Activated naive CD4-positive, alpha-beta T cell treated with anti-CD3 and anti-CD28 coated beads, Interleukin-2, amount 50 U/mL, for 72 hours (primary cell): ENCODE measurements around the gene EGFL8. TPM values are rescaled to one million over a fixed set of nuclear protein-coding genes. Genes with fewer than 3 reads are reported as not detected.

Experiments
- ATAC-seq, 2 donors: fragments of 150-1000 bp; cut with Tn5 transposase; 2 replicates each; pipeline ENCODE4 v1.10.0; 2021; ENCODE audit warnings: mild to moderate bottlenecking in 2 of 2, moderate library complexity in 2 of 2
- DNase-seq, 2 donors: peaks; one replicate each; pipeline ENCODE4 v3.0.0; 2021 to 2022; ENCODE audit warnings: low spot score in 2 of 2
- H3K27ac Mint-ChIP-seq, 2 donors: one replicate each; pipeline ENCODE4 v1.8.0; 2022; ENCODE audit warnings: mild to moderate bottlenecking in 2 of 2, mixed read lengths in 2 of 2
- H3K36me3 Mint-ChIP-seq, 2 donors: one replicate each; pipeline ENCODE4 v1.8.0; 2022; ENCODE audit warnings: mixed read lengths in 2 of 2
- H3K9me3 Mint-ChIP-seq, 2 donors: one replicate each; pipeline ENCODE4 v1.8.0; 2022; ENCODE audit warnings: mixed read lengths in 2 of 2
- total RNA-seq, 2 donors: library from RNA; stranded (reverse); gene quantifications; one replicate each; pipeline ENCODE4 v1.2.3, GENCODE V29; 2022

Gene EGFL8
- 10 to 100 TPM; 13.4 to 14.5 TPM for total RNA-seq

- no peaks in the 10 kb centered on the region for H3K9me3 Mint-ChIP-seq
- ATAC-seq = no peak
- DNase-seq = no peak
- H3K27ac Mint-ChIP-seq = peak within 1 kb of the TSS; percentile 17 to 33
- H3K36me3 Mint-ChIP-seq = peaks cover 0 to 4% of the 10 kb centered on the region in 2 donors
Observed at GRCh38 chr6:32164295-32164694, at the start of gene EGFL8. Gene EGFL8 (plus strand): TSS chr6:32164595. CDS start chr6:32166166, 1,571 bp downstream.

DNA sequence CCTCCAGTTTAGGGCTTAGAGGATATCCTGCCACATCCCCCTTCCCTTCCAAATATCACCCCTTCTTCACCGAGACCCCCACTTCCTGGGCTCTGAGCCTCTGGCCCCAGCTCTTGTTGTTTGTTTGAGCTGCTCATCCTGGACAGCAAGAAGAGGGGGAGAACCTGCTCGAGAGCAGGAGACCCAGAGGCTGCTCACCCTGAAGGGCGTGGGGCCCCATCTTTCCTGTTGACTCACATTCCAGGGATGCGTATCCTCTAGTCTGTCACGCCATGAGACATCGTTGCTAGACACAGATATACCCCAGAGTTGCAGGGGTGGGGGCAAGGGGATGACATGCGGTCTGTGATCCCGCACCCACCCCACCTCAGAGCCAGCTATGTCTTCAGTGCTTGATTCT is 49.6 kb upstream of the EGFL8 start:
- Mint-ChIP-seq H3K36me3 (no peaks in the 10 kb centered on the region), H3K27ac (peak overlapping the region in 1 of 2 donors; percentile 76), H3K9me3 (no peaks in the 10 kb centered on the region)
- no peak for ATAC-seq
- no peak for DNase-seq

- H3K27ac Mint-ChIP-seq = peak overlapping the region in 1 of 2 donors; percentile 32
- no peak for ATAC-seq
- DNase-seq = no peak
- H3K9me3 Mint-ChIP-seq = no peaks in the 10 kb centered on the region
- no peaks in the 10 kb centered on the region for H3K36me3 Mint-ChIP-seq
Observed at GRCh38 chr6:32115623-32116022, 48.8 kb upstream of the EGFL8 start.

DNA sequence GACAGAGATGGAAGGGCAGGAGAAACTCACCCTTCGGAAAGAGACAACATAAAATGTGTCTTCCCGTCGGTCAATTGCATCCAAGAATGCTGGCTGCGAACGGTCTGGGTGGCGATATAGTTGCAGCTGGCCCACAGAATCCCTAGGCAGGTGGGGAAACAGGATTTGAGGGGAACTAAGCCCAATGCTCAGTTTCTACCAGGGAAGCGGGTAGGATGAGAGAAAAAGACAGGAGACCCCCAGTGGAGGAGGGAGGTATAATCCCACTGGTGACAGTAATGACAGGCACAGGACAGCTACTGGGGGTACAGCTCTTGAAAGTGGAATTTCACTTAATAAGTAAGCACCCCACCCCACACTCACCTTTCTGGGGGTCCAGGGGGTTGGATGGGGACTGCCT is 47.7 kb upstream of the EGFL8 start:
- ATAC-seq (no peak), DNase-seq (no peak)
- Mint-ChIP-seq H3K36me3 (peaks cover 0 to under 1% of the 10 kb centered on the region in 2 donors), H3K9me3 (no peaks in the 10 kb centered on the region), H3K27ac (no peak overlapping the region)

DNA sequence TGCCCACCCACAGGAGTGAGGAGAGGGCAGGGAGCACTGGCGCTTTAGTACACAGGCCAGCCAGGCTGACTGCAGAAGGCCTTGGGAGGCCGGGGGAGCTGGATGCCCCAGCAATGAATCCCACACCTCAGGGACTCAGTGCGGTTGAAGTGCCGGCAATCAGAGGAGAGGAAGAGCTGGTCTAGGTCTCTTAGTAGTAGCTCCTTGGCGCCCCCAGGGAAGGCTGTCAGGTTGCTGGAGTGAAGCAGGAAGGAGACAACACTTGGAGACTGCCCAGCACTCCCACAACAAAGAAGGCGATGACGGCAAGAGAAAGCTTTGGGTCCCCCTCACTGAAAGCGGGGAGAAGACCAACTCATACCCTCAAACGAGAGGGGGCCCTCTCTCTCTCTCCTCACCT is 46.9 kb upstream of the EGFL8 start:
- H3K27ac Mint-ChIP-seq = no peak overlapping the region
- DNase-seq (no peak), ATAC-seq (no peak)
- no peaks in the 10 kb centered on the region for H3K9me3 Mint-ChIP-seq
- H3K36me3 Mint-ChIP-seq = peaks cover 0 to 5% of the 10 kb centered on the region in 2 donors

GRCh38 chr6:32118782-32119628 is 45.4 kb upstream of the EGFL8 start:
- Mint-ChIP-seq H3K36me3 (peaks cover under 1 to 5% of the 10 kb centered on the region in 2 donors), H3K9me3 (no peaks in the 10 kb centered on the region), H3K27ac (no peak overlapping the region)
- peak; percentile 85 to 90 for ATAC-seq
- DNase-seq = peak; percentile 76

DNA sequence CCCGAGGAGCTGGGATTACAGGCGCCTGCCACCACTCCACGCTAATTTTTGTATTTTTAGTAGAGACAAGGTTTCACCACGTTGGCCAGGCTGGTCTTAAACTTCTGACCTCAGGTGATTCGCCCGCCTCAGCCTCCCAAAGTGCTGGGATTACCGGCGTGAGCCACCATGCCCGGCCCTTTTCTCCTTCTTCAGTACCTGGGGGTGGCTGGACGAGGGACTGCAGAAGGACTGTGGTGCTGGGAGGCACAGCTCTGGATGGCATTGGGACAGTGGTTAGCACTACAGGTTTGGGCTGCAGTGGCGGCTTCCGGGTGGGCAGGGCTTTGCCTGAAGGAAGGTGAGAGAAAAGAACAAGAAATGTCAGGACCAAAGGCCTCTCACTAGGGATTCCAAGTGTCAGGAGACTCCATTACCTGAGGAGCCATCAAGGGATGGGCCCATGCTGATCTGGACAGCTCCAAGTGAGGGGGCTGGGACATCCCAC is 43.8 kb upstream of the EGFL8 start:
- no peak overlapping the region for H3K27ac Mint-ChIP-seq
- no peaks in the 10 kb centered on the region for H3K9me3 Mint-ChIP-seq
- peaks cover 5 to 7% of the 10 kb centered on the region in 2 donors for H3K36me3 Mint-ChIP-seq
- DNase-seq (no peak), ATAC-seq (no peak)

DNA sequence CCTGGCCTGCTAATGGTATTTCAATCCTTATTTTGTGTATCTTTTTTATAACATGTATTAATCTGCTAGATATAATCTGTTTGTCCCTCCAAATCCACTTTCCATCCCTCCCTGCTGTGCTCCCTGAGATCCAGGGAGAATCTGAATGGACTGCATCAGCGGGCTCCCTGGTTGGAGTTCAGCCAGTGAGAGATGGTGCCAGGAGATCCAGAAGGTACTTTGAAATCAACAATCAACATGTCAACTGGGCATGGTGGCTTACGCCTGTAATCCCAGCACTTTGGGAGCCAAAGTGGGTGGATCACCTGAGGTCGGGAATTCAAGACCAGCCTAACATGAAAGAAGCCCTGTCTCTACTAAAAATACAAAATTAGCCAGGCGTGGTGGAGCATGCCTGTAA is 40.7 kb upstream of the EGFL8 start:
- ATAC-seq = no peak
- Mint-ChIP-seq H3K36me3 (peaks cover 22 to 25% of the 10 kb centered on the region in 2 donors), H3K27ac (no peak overlapping the region), H3K9me3 (no peaks in the 10 kb centered on the region)
- no peak for DNase-seq

- peak overlapping the region; percentile 93 to 99 for H3K27ac Mint-ChIP-seq
Observed at GRCh38 chr6:32126880-32127279, 37.5 kb upstream of the EGFL8 start.

DNA sequence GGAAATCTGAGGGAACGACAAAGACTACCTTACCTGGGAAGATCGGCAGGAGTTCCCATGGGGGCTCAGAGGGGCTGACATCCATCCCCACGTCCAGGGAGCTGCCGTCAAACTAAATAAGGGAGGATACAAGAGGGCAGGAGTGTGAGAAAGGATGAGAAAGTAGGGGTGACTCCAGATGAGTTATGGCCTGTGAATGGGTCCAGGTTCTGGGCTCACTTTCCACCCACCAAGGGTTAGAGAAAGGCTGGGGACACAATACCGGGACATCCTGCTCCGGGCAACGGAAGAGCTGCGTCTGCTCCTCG is 37.0 kb upstream of the EGFL8 start:
- Mint-ChIP-seq H3K9me3 (no peaks in the 10 kb centered on the region), H3K36me3 (peaks cover 24 to 32% of the 10 kb centered on the region in 2 donors), H3K27ac (peak overlapping the region; percentile 93 to 99)
- no peak for DNase-seq
- ATAC-seq = no peak

More at GRCh38 chr6:32126880-32127279, 37.5 kb upstream of the EGFL8 start:
- no peak for ATAC-seq
- no peak for DNase-seq
- Mint-ChIP-seq H3K9me3 (no peaks in the 10 kb centered on the region), H3K36me3 (peaks cover 27 to 32% of the 10 kb centered on the region in 2 donors)

DNA sequence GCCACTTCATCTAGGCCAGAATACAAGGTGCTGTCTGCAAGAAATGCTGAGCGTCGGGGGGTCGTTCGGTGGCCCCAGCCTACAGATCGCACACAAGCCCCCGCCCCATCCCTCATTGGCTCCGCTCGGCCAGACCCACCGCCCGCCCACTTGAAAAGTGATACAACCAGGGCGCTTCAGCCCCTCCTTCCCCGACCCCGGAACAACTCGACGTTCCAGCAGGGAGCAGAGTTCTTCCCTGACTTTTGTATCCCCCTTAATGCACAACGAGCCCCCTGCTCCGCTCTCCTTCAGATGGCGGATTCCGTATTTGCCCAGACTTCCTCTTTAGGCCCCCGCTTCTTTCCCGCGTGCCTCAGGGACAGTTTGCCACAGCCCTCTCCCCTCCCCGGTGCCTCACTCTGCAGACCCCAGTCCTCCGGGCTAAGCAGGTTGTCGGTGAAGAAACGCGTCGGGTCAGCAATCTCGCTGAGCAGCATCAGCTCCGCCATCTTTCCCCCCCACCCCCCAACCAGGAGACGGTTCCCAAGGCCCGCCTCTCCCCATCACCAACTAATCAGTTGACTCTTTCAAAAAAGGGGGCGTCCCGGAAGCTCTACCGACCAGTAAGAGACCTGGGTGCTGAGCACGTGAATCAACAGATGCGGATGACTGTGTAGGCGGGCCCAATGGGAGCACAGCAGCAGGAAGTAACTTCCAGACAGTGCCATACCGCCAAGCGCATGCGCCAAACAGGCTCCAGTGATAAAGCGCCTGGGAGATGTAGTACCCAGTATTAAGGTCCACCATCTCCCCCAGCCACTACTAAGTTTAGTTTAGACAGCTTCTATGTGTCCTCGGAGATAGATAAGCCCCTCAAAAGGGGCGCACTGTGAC is 36.4 kb upstream of the EGFL8 start, which contains the start of gene ATF6B:
TSS of gene ATF6B (minus strand) at position 530 of the 876 bp plus-strand sequence. CDS start at position 491, 39 bp downstream.
- ATAC-seq = peak; percentile 90 to 94
- Mint-ChIP-seq H3K27ac (peak within 1 kb of the TSS; percentile 93 to 99), H3K36me3 (peaks cover 24 to 32% of the 10 kb centered on the region in 2 donors)

DNA sequence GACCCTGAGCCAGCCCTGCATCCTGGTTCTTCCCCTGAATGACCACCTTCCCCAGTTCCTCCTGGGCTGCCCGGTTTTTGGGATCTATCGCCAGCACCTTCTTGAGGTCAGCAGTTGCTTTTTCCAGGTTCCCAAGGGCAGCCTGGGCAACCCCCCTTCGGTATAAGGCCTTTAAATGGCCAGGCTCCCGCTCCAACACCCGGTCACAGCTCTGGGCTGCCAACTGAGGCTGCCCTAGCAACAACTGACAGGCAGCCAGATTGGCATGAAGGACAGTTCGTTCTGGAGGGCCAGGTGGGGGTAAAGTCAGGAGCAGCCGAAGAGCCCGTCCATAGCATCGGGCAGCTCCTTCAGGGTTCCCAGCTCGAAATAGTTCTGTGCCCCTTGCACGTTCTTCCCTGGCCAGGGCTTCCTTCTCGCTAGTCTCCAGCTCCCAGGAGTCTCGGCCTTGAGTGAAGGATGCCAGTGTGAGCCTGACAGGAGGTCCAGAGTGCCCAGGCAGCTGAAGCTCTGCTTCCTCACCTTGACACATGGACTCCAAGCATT is 35.6 kb upstream of the EGFL8 start:
- ATAC-seq = no peak
- H3K9me3 Mint-ChIP-seq = no peaks in the 10 kb centered on the region

More for the DNA sequence above, 36.4 kb upstream of the EGFL8 start, which contains the start of gene ATF6B:
- peak; percentile 92 to 97 for DNase-seq
- no peaks in the 10 kb centered on the region for H3K9me3 Mint-ChIP-seq

DNA sequence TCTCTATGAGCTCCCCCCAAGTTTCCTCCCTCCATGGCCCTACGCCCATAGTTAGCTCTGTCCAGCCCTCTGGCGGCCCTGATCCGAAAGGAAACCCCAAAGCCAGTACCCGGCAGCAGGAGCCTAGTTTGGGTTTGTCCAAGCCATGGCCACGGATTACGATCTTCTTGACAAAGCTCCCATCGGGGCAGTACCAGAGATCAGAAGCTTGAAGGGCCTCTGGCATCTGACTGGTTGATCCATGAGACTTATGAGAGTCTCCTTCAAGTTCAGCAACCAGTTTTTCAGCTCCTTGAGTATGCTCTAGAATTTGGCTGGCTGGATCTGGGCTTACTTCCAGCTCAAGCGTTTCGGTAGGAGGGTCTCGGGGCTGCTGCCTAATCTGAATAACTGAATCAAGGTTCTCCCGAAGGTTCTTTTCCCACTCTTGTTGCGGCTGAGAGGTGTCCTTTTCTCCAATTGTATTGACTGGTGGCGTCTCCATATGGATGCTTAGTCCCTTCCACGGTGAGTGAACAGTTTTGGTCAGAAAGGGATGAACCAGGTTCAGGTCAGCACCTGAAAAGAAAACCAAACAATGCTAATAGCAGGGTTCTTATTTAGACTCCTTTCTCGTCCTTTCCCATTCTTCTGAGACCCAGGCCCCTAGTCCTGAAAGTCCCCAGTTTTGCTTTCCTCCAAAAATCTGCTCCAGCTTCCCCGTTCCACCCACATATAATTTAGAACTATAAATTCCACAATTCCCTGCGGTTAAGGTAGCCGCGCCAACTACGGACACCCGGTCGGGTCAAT is 34.9 kb upstream of the EGFL8 start:
- H3K9me3 Mint-ChIP-seq = no peaks in the 10 kb centered on the region
- H3K36me3 Mint-ChIP-seq = peaks cover 24 to 26% of the 10 kb centered on the region in 2 donors
- ATAC-seq = no peak
- peak overlapping the region; percentile 84 to 97 for H3K27ac Mint-ChIP-seq
- no peak for DNase-seq

More for the DNA sequence above, 35.6 kb upstream of the EGFL8 start:
- Mint-ChIP-seq H3K36me3 (peaks cover 24 to 32% of the 10 kb centered on the region in 2 donors), H3K27ac (peak overlapping the region; percentile 93 to 99)
- DNase-seq = no peak

GRCh38 chr6:32131439-32131948 is 32.9 kb upstream of the EGFL8 start:
- Mint-ChIP-seq H3K36me3 (peaks cover 20 to 25% of the 10 kb centered on the region in 2 donors), H3K27ac (no peak overlapping the region), H3K9me3 (no peaks in the 10 kb centered on the region)
- no peak for DNase-seq
- ATAC-seq = no peak

DNA sequence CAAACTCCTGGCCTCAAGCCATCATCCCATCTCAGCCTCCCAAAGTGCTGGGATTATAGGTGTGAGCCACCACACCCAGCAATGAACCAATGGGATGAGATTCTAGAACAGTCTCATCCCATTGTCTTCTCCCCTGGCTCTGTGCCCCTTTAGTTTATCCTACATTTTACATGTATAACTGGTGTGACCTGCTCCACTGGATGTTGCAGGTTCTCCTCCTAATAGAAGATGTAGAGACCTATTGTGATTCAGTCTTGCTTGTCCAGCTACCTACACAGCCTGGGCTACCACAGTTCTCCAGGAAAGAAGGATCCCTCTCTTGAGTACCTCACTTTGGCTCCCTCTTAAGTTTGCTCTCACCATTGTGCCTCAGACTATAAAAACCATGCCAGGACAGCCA is 32.3 kb upstream of the EGFL8 start:
- ATAC-seq = no peak
- DNase-seq = no peak
- Mint-ChIP-seq H3K27ac (no peak overlapping the region), H3K9me3 (no peaks in the 10 kb centered on the region), H3K36me3 (peaks cover 15 to 19% of the 10 kb centered on the region in 2 donors)

DNA sequence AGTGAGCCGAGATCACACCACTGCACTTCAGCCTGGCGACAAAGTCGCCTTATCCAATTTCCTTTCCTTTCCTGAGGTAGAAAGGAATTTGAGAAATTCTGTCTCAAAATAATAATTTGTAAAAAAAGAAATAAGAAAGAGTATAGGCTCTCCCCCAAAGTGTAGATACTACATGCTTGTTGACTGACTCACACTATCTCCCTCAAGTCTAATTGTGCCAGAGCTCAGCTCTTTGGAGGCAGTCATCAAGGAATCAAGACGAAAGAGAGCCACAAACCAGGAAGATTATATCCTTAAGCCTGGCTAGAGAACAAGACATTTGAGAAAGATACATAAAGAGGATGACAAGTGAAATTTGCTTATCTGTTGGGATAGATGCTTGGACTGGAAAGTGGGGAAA is 30.6 kb upstream of the EGFL8 start:
- H3K27ac Mint-ChIP-seq = no peak overlapping the region
- ATAC-seq (no peak), DNase-seq (no peak)
- H3K9me3 Mint-ChIP-seq = no peaks in the 10 kb centered on the region
- H3K36me3 Mint-ChIP-seq = peaks cover 4 to 10% of the 10 kb centered on the region in 2 donors
